ENCODE measurements around the gene MAPK10.

DNA sequence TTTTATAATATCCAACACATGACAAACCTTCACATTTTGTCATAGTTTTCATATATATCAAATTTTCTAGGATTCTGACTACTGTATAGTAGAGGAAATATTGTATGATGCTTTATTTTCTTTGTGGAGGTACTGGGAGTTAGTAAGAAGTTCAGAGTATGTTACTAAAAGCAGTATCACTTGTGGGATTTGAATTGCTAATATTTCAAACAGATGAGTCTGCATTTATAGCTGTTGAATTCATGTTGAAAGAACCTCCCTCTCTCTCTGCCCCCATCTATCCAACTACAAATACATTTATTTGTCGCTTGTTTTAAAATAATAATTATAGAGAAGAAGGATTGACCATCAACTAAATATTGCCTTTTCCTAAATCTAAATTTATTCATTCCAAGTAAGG, 29.8 kb upstream of the MAPK10 start:
- TF ChIP-seq, protein P1, sequence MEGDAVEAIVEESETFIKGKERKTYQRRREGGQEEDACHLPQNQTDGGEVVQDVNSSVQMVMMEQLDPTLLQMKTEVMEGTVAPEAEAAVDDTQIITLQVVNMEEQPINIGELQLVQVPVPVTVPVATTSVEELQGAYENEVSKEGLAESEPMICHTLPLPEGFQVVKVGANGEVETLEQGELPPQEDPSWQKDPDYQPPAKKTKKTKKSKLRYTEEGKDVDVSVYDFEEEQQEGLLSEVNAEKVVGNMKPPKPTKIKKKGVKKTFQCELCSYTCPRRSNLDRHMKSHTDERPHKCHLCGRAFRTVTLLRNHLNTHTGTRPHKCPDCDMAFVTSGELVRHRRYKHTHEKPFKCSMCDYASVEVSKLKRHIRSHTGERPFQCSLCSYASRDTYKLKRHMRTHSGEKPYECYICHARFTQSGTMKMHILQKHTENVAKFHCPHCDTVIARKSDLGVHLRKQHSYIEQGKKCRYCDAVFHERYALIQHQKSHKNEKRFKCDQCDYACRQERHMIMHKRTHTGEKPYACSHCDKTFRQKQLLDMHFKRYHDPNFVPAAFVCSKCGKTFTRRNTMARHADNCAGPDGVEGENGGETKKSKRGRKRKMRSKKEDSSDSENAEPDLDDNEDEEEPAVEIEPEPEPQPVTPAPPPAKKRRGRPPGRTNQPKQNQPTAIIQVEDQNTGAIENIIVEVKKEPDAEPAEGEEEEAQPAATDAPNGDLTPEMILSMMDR (IDR thresholded peaks at IDR 0.05; ENCODE audit: low read depth, low read length), result no peak
- TF ChIP-seq MYC (IDR thresholded peaks at IDR 0.05; ENCODE audit: low read depth, low read length) (no peak), POLR2A (IDR thresholded peaks at IDR 0.05; ENCODE audit: extremely low read depth, insufficient read length) (no peak)
- TF ChIP-seq, protein P2, sequence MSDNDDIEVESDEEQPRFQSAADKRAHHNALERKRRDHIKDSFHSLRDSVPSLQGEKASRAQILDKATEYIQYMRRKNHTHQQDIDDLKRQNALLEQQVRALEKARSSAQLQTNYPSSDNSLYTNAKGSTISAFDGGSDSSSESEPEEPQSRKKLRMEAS (IDR thresholded peaks at IDR 0.05; ENCODE audit: low read depth, low read length), result no peak

Data from NB4 (cell line).